ENCODE results near the gene SLC6A6.

SLC6A6 gene

GRCh38 chr3:14488286-14489041 is 86.1 kb downstream of the SLC6A6 start:
- Histone ChIP-seq H3K4me3 (ENCODE audit: low read length in 2 of 2) (no peak overlapping the region), H3K9me3 (ENCODE audit: control insufficient read depth in 2 of 2, low read length in 2 of 2) (no peaks in the 10 kb centered on the region), H3K27ac (ENCODE audit: low read length) (no peak overlapping the region), H3K4me1 (ENCODE audit: control insufficient read depth, insufficient read depth, low read length) (peaks cover 6% of the 10 kb centered on the region), H3K9ac (ENCODE audit: low read length in 2 of 2) (no peak overlapping the region), H3K36me3 (ENCODE audit: control insufficient read depth in 2 of 2, insufficient read depth in 2 of 2, low read length in 2 of 2) (peaks cover 0 to 5% of the 10 kb centered on the region in 2 donors), H3K27me3 (ENCODE audit: control insufficient read depth in 1 of 2, insufficient read depth in 2 of 2, low read length in 2 of 2) (no peaks in the 10 kb centered on the region)

- Histone ChIP-seq H3K27me3 (ENCODE audit: control insufficient read depth in 1 of 2, insufficient read depth in 2 of 2, low read length in 2 of 2) (no peaks in the 10 kb centered on the region), H3K36me3 (ENCODE audit: control insufficient read depth in 2 of 2, insufficient read depth in 2 of 2, low read length in 2 of 2) (peaks cover 0 to 3% of the 10 kb centered on the region in 2 donors), H3K4me1 (ENCODE audit: control insufficient read depth, insufficient read depth, low read length) (peaks cover 6% of the 10 kb centered on the region), H3K9me3 (ENCODE audit: control insufficient read depth in 2 of 2, low read length in 2 of 2) (no peaks in the 10 kb centered on the region), H3K27ac (ENCODE audit: low read length) (no peak overlapping the region), H3K9ac (ENCODE audit: low read length in 2 of 2) (no peak overlapping the region), H3K4me3 (ENCODE audit: low read length in 2 of 2) (no peak overlapping the region)
Measured at GRCh38 chr3:14489641-14490040, 87.2 kb downstream of the SLC6A6 start.

- Histone ChIP-seq H3K4me3 (ENCODE audit: low read length in 2 of 2) (no peak overlapping the region), H3K9me3 (ENCODE audit: control insufficient read depth in 2 of 2, low read length in 2 of 2) (no peaks in the 10 kb centered on the region), H3K27me3 (ENCODE audit: control insufficient read depth in 1 of 2, insufficient read depth in 2 of 2, low read length in 2 of 2) (no peaks in the 10 kb centered on the region), H3K36me3 (ENCODE audit: control insufficient read depth in 2 of 2, insufficient read depth in 2 of 2, low read length in 2 of 2) (peaks cover 0 to 3% of the 10 kb centered on the region in 2 donors), H3K4me1 (ENCODE audit: control insufficient read depth, insufficient read depth, low read length) (peaks cover 6% of the 10 kb centered on the region), H3K9ac (ENCODE audit: low read length in 2 of 2) (no peak overlapping the region), H3K27ac (ENCODE audit: low read length) (no peak overlapping the region)
Measured at GRCh38 chr3:14490255-14490654, 87.8 kb downstream of the SLC6A6 start.

GRCh38 chr3:14490831-14491230 is 88.4 kb downstream of the SLC6A6 start:
- no peaks in the 10 kb centered on the region for H3K27me3 ChIP-seq (ENCODE audit: control insufficient read depth in 1 of 2, insufficient read depth in 2 of 2, low read length in 2 of 2)
- H3K27ac ChIP-seq (ENCODE audit: low read length): no peak overlapping the region
- H3K36me3 ChIP-seq (ENCODE audit: control insufficient read depth in 2 of 2, insufficient read depth in 2 of 2, low read length in 2 of 2): peaks cover 0 to under 1% of the 10 kb centered on the region in 2 donors
- H3K4me3 ChIP-seq (ENCODE audit: low read length in 2 of 2): no peak overlapping the region
- peaks cover 6% of the 10 kb centered on the region for H3K4me1 ChIP-seq (ENCODE audit: control insufficient read depth, insufficient read depth, low read length)
- H3K9me3 ChIP-seq (ENCODE audit: control insufficient read depth in 2 of 2, low read length in 2 of 2): no peaks in the 10 kb centered on the region
- no peak overlapping the region for H3K9ac ChIP-seq (ENCODE audit: low read length in 2 of 2)

GRCh38 chr3:14491396-14492190 is 89.2 kb downstream of the SLC6A6 start:
- no peak overlapping the region for H3K9ac ChIP-seq (ENCODE audit: low read length in 2 of 2)
- peaks cover 6% of the 10 kb centered on the region for H3K4me1 ChIP-seq (ENCODE audit: control insufficient read depth, insufficient read depth, low read length)
- H3K27me3 ChIP-seq (ENCODE audit: control insufficient read depth in 1 of 2, insufficient read depth in 2 of 2, low read length in 2 of 2): no peaks in the 10 kb centered on the region
- H3K4me3 ChIP-seq (ENCODE audit: low read length in 2 of 2): no peak overlapping the region
- H3K36me3 ChIP-seq (ENCODE audit: control insufficient read depth in 2 of 2, insufficient read depth in 2 of 2, low read length in 2 of 2): no peaks in the 10 kb centered on the region
- no peaks in the 10 kb centered on the region for H3K9me3 ChIP-seq (ENCODE audit: control insufficient read depth in 2 of 2, low read length in 2 of 2)
- no peak overlapping the region for H3K27ac ChIP-seq (ENCODE audit: low read length)

- Histone ChIP-seq H3K9me3 (ENCODE audit: control insufficient read depth in 2 of 2, low read length in 2 of 2) (no peaks in the 10 kb centered on the region), H3K27me3 (ENCODE audit: control insufficient read depth in 1 of 2, insufficient read depth in 2 of 2, low read length in 2 of 2) (no peaks in the 10 kb centered on the region), H3K27ac (ENCODE audit: low read length) (no peak overlapping the region), H3K4me3 (ENCODE audit: low read length in 2 of 2) (no peak overlapping the region), H3K4me1 (ENCODE audit: control insufficient read depth, insufficient read depth, low read length) (peaks cover 2% of the 10 kb centered on the region), H3K9ac (ENCODE audit: low read length in 2 of 2) (no peak overlapping the region), H3K36me3 (ENCODE audit: control insufficient read depth in 2 of 2, insufficient read depth in 2 of 2, low read length in 2 of 2) (no peaks in the 10 kb centered on the region)
Measured at GRCh38 chr3:14492948-14493881, 90.8 kb downstream of the SLC6A6 start.

GRCh38 chr3:14494279-14494972 is 92.0 kb downstream of the SLC6A6 start:
- Histone ChIP-seq H3K4me1 (ENCODE audit: control insufficient read depth, insufficient read depth, low read length) (no peaks in the 10 kb centered on the region), H3K36me3 (ENCODE audit: control insufficient read depth in 2 of 2, insufficient read depth in 2 of 2, low read length in 2 of 2) (no peaks in the 10 kb centered on the region), H3K27ac (ENCODE audit: low read length) (no peak overlapping the region), H3K4me3 (ENCODE audit: low read length in 2 of 2) (no peak overlapping the region), H3K9me3 (ENCODE audit: control insufficient read depth in 2 of 2, low read length in 2 of 2) (no peaks in the 10 kb centered on the region), H3K9ac (ENCODE audit: low read length in 2 of 2) (no peak overlapping the region), H3K27me3 (ENCODE audit: control insufficient read depth in 1 of 2, insufficient read depth in 2 of 2, low read length in 2 of 2) (no peaks in the 10 kb centered on the region)

GRCh38 chr3:14494973-14495300 is 92.5 kb downstream of the SLC6A6 start:
- Histone ChIP-seq H3K27ac (ENCODE audit: low read length) (no peak overlapping the region), H3K9me3 (ENCODE audit: control insufficient read depth in 2 of 2, low read length in 2 of 2) (no peaks in the 10 kb centered on the region), H3K27me3 (ENCODE audit: control insufficient read depth in 1 of 2, insufficient read depth in 2 of 2, low read length in 2 of 2) (no peaks in the 10 kb centered on the region), H3K9ac (ENCODE audit: low read length in 2 of 2) (no peak overlapping the region), H3K36me3 (ENCODE audit: control insufficient read depth in 2 of 2, insufficient read depth in 2 of 2, low read length in 2 of 2) (no peaks in the 10 kb centered on the region), H3K4me3 (ENCODE audit: low read length in 2 of 2) (no peak overlapping the region), H3K4me1 (ENCODE audit: control insufficient read depth, insufficient read depth, low read length) (no peaks in the 10 kb centered on the region)

- Histone ChIP-seq H3K36me3 (ENCODE audit: control insufficient read depth in 2 of 2, insufficient read depth in 2 of 2, low read length in 2 of 2) (no peaks in the 10 kb centered on the region), H3K4me1 (ENCODE audit: control insufficient read depth, insufficient read depth, low read length) (no peaks in the 10 kb centered on the region), H3K27me3 (ENCODE audit: control insufficient read depth in 1 of 2, insufficient read depth in 2 of 2, low read length in 2 of 2) (no peaks in the 10 kb centered on the region), H3K27ac (ENCODE audit: low read length) (no peak overlapping the region), H3K9ac (ENCODE audit: low read length in 2 of 2) (no peak overlapping the region), H3K9me3 (ENCODE audit: control insufficient read depth in 2 of 2, low read length in 2 of 2) (no peaks in the 10 kb centered on the region), H3K4me3 (ENCODE audit: low read length in 2 of 2) (no peak overlapping the region)
Measured at GRCh38 chr3:14496351-14496750, 93.9 kb downstream of the SLC6A6 start.

- H3K27me3 ChIP-seq (ENCODE audit: control insufficient read depth in 1 of 2, insufficient read depth in 2 of 2, low read length in 2 of 2): no peaks in the 10 kb centered on the region
- H3K9ac ChIP-seq (ENCODE audit: low read length in 2 of 2): no peak overlapping the region
- H3K36me3 ChIP-seq (ENCODE audit: control insufficient read depth in 2 of 2, insufficient read depth in 2 of 2, low read length in 2 of 2): no peaks in the 10 kb centered on the region
Measured at GRCh38 chr3:14497321-14497720, 94.9 kb downstream of the SLC6A6 start.

More at GRCh38 chr3:14497321-14497720, 94.9 kb downstream of the SLC6A6 start:
- H3K9me3 ChIP-seq (ENCODE audit: control insufficient read depth in 2 of 2, low read length in 2 of 2): peaks cover 0 to 2% of the 10 kb centered on the region in 2 donors
- no peak overlapping the region for H3K27ac ChIP-seq (ENCODE audit: low read length)
- no peak overlapping the region for H3K4me3 ChIP-seq (ENCODE audit: low read length in 2 of 2)
- H3K4me1 ChIP-seq (ENCODE audit: control insufficient read depth, insufficient read depth, low read length): no peaks in the 10 kb centered on the region

All from stomach smooth muscle (tissue), 2 donors.